Activated CD8-positive, alpha-beta memory T cell treated with anti-CD3 and anti-CD28 coated beads for 36 hours (primary cell): ENCODE measurements around the gene ADK. TPM values are rescaled to one million over a fixed set of nuclear protein-coding genes. Genes with fewer than 3 reads are reported as not detected.

Experiments
- CTCF ChIA-PET: fragments of 350-600 bp; sonication (Branson Sonifier 250); formaldehyde crosslinking; loops from one replicate; lab custom pipeline; 2021; ENCODE audit warnings: antibody characterized with exemption; lab: Charles Lee
- POLR2A ChIA-PET: fragments of 350-600 bp; sonication (Branson Sonifier 250); formaldehyde crosslinking; loops from one replicate; lab custom pipeline; 2021; ENCODE audit warnings: antibody characterized with exemption; lab: Charles Lee
- total RNA-seq, 2 experiments: library from RNA; stranded (reverse); gene quantifications; one replicate each; pipeline ENCODE4 v1.2.3, GENCODE V29; 2021

Gene ADK
- 10 to 100 TPM; 62.6 to 64.5 TPM for total RNA-seq

GRCh38 chr10:74150990-74151878, at the start of gene ADK:
Gene ADK, plus strand, starts transcription at chr10:74151221. Its CDS starts 58 bp downstream, at chr10:74151279.
- ChIA-PET POLR2A (interaction anchor here (0.6 to 1.9 kb wide), 4 partner anchors 25 to 1081 kb away, joined by 3 to 7 read pairs (median 4); no protein-coding TSS in a partner anchor), CTCF (no interaction called here)

GRCh38 chr10:74103560-74104258, 47.3 kb upstream of the ADK start:
- ChIA-PET POLR2A (no interaction called here), CTCF (interaction anchor here (0.9 to 2.2 kb wide), 2 partner anchors 122 to 217 kb away, joined by 3 to 8 read pairs; no protein-coding TSS in a partner anchor)

GRCh38 chr10:74104480-74104879, 46.5 kb upstream of the ADK start:
- POLR2A ChIA-PET = no interaction called here
- CTCF ChIA-PET = interaction anchor here (2.2 kb wide), 1 partner anchor 218 kb away, joined by 8 read pairs; no protein-coding TSS in a partner anchor

GRCh38 chr10:74104996-74105395, 46.0 kb upstream of the ADK start:
- POLR2A ChIA-PET = no interaction called here
- CTCF ChIA-PET = no interaction called here

- POLR2A ChIA-PET = no interaction called here
These were observed 43.6 kb upstream of the ADK start for GRCh38 chr10:74107391-74107790.

GRCh38 chr10:74109452-74109851, 41.6 kb upstream of the ADK start:
- POLR2A ChIA-PET = no interaction called here
- CTCF ChIA-PET = interaction anchor here (0.6 kb wide), 1 partner anchor 15 kb away, joined by 4 read pairs; no protein-coding TSS in a partner anchor

More at GRCh38 chr10:74107391-74107790, 43.6 kb upstream of the ADK start:
- CTCF ChIA-PET = interaction anchor here (1.0 to 1.3 kb wide), 2 partner anchors 221 to 1000 kb away, joined by 3 read pairs; no protein-coding TSS in a partner anchor

- ChIA-PET CTCF (interaction anchor here (0.6 kb wide), 1 partner anchor 15 kb away, joined by 4 read pairs; no protein-coding TSS in a partner anchor), POLR2A (no interaction called here)
These were observed 40.9 kb upstream of the ADK start for GRCh38 chr10:74110120-74110519.

GRCh38 chr10:74111799-74112198, 39.2 kb upstream of the ADK start:
- CTCF ChIA-PET = no interaction called here
- POLR2A ChIA-PET = no interaction called here

GRCh38 chr10:74113546-74113945, 37.5 kb upstream of the ADK start:
- ChIA-PET POLR2A (interaction anchor here (0.6 kb wide), 1 partner anchor 516 kb away, joined by 3 read pairs; no protein-coding TSS in a partner anchor), CTCF (no interaction called here)

- CTCF ChIA-PET = interaction anchor here (1.5 kb wide), 1 partner anchor 12 kb away, joined by 4 read pairs; no protein-coding TSS in a partner anchor
- POLR2A ChIA-PET = no interaction called here
These were observed 37.0 kb upstream of the ADK start for GRCh38 chr10:74114041-74114448.

GRCh38 chr10:74117738-74118137, 33.3 kb upstream of the ADK start:
- ChIA-PET POLR2A (no interaction called here), CTCF (interaction anchor here (1.4 kb wide), 1 partner anchor 22 kb away, joined by 3 read pairs; no protein-coding TSS in a partner anchor)

- POLR2A ChIA-PET = no interaction called here
- CTCF ChIA-PET = no interaction called here
These were observed 32.2 kb upstream of the ADK start for GRCh38 chr10:74118804-74119203.

GRCh38 chr10:74120911-74121310, 30.1 kb upstream of the ADK start:
- CTCF ChIA-PET = no interaction called here
- POLR2A ChIA-PET = no interaction called here

GRCh38 chr10:74121368-74121767, 29.7 kb upstream of the ADK start:
- ChIA-PET CTCF (interaction anchor here (0.6 kb wide), 1 partner anchor 23 kb away, joined by 4 read pairs; no protein-coding TSS in a partner anchor), POLR2A (no interaction called here)

GRCh38 chr10:74122060-74122459, 29.0 kb upstream of the ADK start:
- ChIA-PET CTCF (interaction anchor here (0.6 kb wide), 1 partner anchor 23 kb away, joined by 4 read pairs; no protein-coding TSS in a partner anchor), POLR2A (no interaction called here)

- CTCF ChIA-PET = interaction anchor here (0.7 kb wide), 1 partner anchor 367 kb away, joined by 3 read pairs; no protein-coding TSS in a partner anchor
- POLR2A ChIA-PET = interaction anchor here (0.6 kb wide), 1 partner anchor 91 kb away, joined by 8 read pairs; no protein-coding TSS in a partner anchor
These were observed 27.9 kb upstream of the ADK start for GRCh38 chr10:74123081-74123480.

GRCh38 chr10:74133923-74134820, 16.8 kb upstream of the ADK start:
- ChIA-PET CTCF (interaction anchor here (0.6 kb wide), 1 partner anchor 48 kb away, joined by 3 read pairs; no protein-coding TSS in a partner anchor), POLR2A (no interaction called here)

GRCh38 chr10:74135452-74135851, 15.6 kb upstream of the ADK start:
- ChIA-PET POLR2A (no interaction called here), CTCF (no interaction called here)
